ENCODE results near the gene CDH20. TPM values are rescaled to one million over a fixed set of nuclear protein-coding genes. Genes with fewer than 3 reads are reported as not detected.

CDH20 gene
- total RNA-seq, 1 donor from 2014 or later: 4.1 TPM

- no peak for DNase-seq (ENCODE audit: low spot score)
Observed at GRCh38 chr18:61531182-61531581, 198.0 kb downstream of the CDH20 start.

- no peak for DNase-seq (ENCODE audit: low spot score)
Observed at GRCh38 chr18:61531891-61532290, 198.7 kb downstream of the CDH20 start.

- DNase-seq (ENCODE audit: low spot score): no peak
Observed at GRCh38 chr18:61535401-61535800, 202.2 kb downstream of the CDH20 start.

GRCh38 chr18:61541673-61542072 is 208.4 kb downstream of the CDH20 start:
- peak; percentile 73 for DNase-seq (ENCODE audit: low spot score)

- DNase-seq (ENCODE audit: low spot score): no peak
Observed at GRCh38 chr18:61542596-61542995, 209.4 kb downstream of the CDH20 start.

- no peak for DNase-seq (ENCODE audit: low spot score)
Observed at GRCh38 chr18:61543518-61543917, 210.3 kb downstream of the CDH20 start.

- no peak for DNase-seq (ENCODE audit: low spot score)
Observed at GRCh38 chr18:61544178-61544577, 210.9 kb downstream of the CDH20 start.

GRCh38 chr18:61545281-61546245 is 212.3 kb downstream of the CDH20 start:
- DNase-seq (ENCODE audit: low spot score): no peak

GRCh38 chr18:61546590-61546989 is 213.4 kb downstream of the CDH20 start:
- DNase-seq (ENCODE audit: low spot score): peak; percentile 43

GRCh38 chr18:61549416-61549815 is 216.2 kb downstream of the CDH20 start:
- DNase-seq (ENCODE audit: low spot score): peak; percentile 35

GRCh38 chr18:61549889-61550288 is 216.7 kb downstream of the CDH20 start:
- DNase-seq (ENCODE audit: low spot score): no peak

- peak; percentile 86 for DNase-seq (ENCODE audit: low spot score)
Observed at GRCh38 chr18:61551586-61551985, 218.4 kb downstream of the CDH20 start.

- DNase-seq (ENCODE audit: low spot score): no peak
Observed at GRCh38 chr18:61553045-61553659, 219.9 kb downstream of the CDH20 start.

- DNase-seq (ENCODE audit: low spot score): no peak
Observed at GRCh38 chr18:61554117-61554776, 221.0 kb downstream of the CDH20 start.

- no peak for DNase-seq (ENCODE audit: low spot score)
Observed at GRCh38 chr18:61554946-61555361, 221.7 kb downstream of the CDH20 start.

- DNase-seq (ENCODE audit: low spot score): no peak
Observed at GRCh38 chr18:61556316-61556715, 223.1 kb downstream of the CDH20 start.

- DNase-seq (ENCODE audit: low spot score): no peak
Observed at GRCh38 chr18:61556862-61557261, 223.6 kb downstream of the CDH20 start.

- no peak for DNase-seq (ENCODE audit: low spot score)
Observed at GRCh38 chr18:61569176-61569892, 236.1 kb downstream of the CDH20 start.

- DNase-seq (ENCODE audit: low spot score): no peak
Observed at GRCh38 chr18:61570070-61570469, 236.8 kb downstream of the CDH20 start.

- no peak for DNase-seq (ENCODE audit: low spot score)
Observed at GRCh38 chr18:61572084-61572655, 238.9 kb downstream of the CDH20 start.

GRCh38 chr18:61572871-61573270 is 239.6 kb downstream of the CDH20 start:
- no peak for DNase-seq (ENCODE audit: low spot score)

All from umbilical cord (tissue), 2 donors.